Peyer's patch (tissue), 4 donors: ENCODE results near the gene NPLOC4.

Experiments
- POLR2A ChIP-seq, 2 donors: fragments of 450-650 bp; IDR thresholded peaks; one replicate each; pipeline ENCODE4 v1.5.1; 2017; ENCODE audit warnings: antibody characterized with exemption in 2 of 2, mild to moderate bottlenecking in 2 of 2, moderate library complexity in 2 of 2
- TF ChIP-seq, protein P1 (sequence below), 6 experiments: fragments of 450-650 bp in 4 of 6; fragments of 200-600 bp in 2 of 6; sonication (generic) in 1 of 6; IDR thresholded peaks; one replicate each; pipeline ENCODE4 v1.5.1; 2017 to 2019; ENCODE audit warnings: antibody characterized with exemption in 6 of 6, mild to moderate bottlenecking in 3 of 6, moderate library complexity in 1 of 6

DNA sequence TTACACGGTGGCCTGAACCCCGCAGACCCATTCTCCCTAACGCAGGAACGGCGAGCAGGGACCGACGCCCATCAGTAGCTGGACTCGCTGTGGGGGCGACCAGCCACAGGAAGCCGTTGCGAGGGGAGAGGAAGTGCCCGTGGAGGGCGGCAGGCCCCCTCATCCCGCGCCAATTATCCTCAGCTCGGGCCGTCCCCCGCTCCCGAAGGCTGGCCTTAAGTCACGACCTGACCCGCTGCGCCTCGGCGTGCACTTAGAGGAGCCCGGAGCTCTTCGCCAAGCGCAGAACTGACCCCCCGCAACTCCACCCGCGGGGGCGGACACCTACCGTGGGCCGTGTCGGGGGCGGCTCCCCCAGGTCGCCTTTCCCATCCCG, 46.3 kb upstream of the NPLOC4 start:
- TF ChIP-seq, protein P1, sequence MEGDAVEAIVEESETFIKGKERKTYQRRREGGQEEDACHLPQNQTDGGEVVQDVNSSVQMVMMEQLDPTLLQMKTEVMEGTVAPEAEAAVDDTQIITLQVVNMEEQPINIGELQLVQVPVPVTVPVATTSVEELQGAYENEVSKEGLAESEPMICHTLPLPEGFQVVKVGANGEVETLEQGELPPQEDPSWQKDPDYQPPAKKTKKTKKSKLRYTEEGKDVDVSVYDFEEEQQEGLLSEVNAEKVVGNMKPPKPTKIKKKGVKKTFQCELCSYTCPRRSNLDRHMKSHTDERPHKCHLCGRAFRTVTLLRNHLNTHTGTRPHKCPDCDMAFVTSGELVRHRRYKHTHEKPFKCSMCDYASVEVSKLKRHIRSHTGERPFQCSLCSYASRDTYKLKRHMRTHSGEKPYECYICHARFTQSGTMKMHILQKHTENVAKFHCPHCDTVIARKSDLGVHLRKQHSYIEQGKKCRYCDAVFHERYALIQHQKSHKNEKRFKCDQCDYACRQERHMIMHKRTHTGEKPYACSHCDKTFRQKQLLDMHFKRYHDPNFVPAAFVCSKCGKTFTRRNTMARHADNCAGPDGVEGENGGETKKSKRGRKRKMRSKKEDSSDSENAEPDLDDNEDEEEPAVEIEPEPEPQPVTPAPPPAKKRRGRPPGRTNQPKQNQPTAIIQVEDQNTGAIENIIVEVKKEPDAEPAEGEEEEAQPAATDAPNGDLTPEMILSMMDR (IDR thresholded peaks at IDR 0.05), result no peak
- no peak for TF ChIP-seq POLR2A (IDR thresholded peaks at IDR 0.05)
